HEK293T (cell line): ENCODE data around the gene GALT.

Experiments
- BHLHE40 ChIP-seq: fragments of 450-650 bp; IDR thresholded peaks from 2 replicates; pipeline ENCODE4 v1.6.1; 2016; ENCODE audit warnings: mild to moderate bottlenecking, moderate library complexity, borderline replicate concordance
- CTBP1 ChIP-seq: fragments of 450-650 bp; IDR thresholded peaks from 2 replicates; pipeline ENCODE4 v1.6.1; 2016; ENCODE audit warnings: borderline replicate concordance
- ELF4 ChIP-seq: fragments of 450-650 bp; IDR thresholded peaks from 2 replicates; pipeline ENCODE4 v1.6.1; 2017; ENCODE audit warnings: antibody characterized with exemption
- FOXM1 ChIP-seq: fragments of 450-650 bp; IDR thresholded peaks from 2 replicates; pipeline ENCODE4 v1.6.1; 2017; ENCODE audit warnings: mild to moderate bottlenecking, borderline replicate concordance
- HDGF ChIP-seq: fragments of 450-650 bp; IDR thresholded peaks from 2 replicates; pipeline ENCODE4 v1.6.1; 2017; ENCODE audit warnings: antibody characterized with exemption, borderline replicate concordance
- L3MBTL2 ChIP-seq: fragments of 450-650 bp; conservative IDR thresholded peaks from 2 replicates; pipeline ENCODE4 v1.6.1; 2016; ENCODE audit warnings: mild to moderate bottlenecking
- NFRKB ChIP-seq: fragments of 450-650 bp; IDR thresholded peaks from 2 replicates; pipeline ENCODE4 v1.6.1; 2016; ENCODE audit warnings: mild to moderate bottlenecking, moderate library complexity
- SP1 ChIP-seq: fragments of 450-650 bp; IDR thresholded peaks from 2 replicates; pipeline ENCODE4 v1.6.1; 2017
- SUZ12 ChIP-seq: fragments of 450-650 bp; IDR thresholded peaks from 2 replicates; pipeline ENCODE4 v1.6.1; 2016; ENCODE audit warnings: mild to moderate bottlenecking
- TF ChIP-seq, protein P1 (sequence below): fragments of 450-650 bp; IDR thresholded peaks from 2 replicates; pipeline ENCODE4 v1.6.1; 2016

DNA sequence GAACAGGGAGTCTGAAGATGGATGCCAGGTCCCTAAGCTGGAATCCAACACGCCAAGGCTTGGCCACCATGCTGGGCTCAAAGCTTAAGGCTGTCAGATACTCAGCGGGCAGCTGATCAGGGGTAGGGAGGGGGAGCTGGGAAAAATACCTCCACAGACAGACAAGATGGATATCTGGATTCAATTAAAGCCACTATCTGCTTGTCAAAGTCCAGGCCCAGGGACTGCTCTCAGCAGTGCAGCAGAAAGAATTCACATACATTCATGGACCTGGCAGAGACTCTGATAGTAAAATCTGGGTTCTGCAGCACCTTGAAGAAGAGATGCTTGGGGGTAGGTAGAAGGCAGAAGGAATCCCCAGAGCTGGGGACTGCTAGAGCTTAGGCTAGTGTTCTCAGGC lies 31.3 kb upstream of the GALT start:
- no peak for TF ChIP-seq NFRKB
- TF ChIP-seq HDGF: no peak
- TF ChIP-seq SUZ12: no peak
- TF ChIP-seq ELF4: no peak
- TF ChIP-seq BHLHE40: no peak
- no peak for TF ChIP-seq CTBP1
- no peak for TF ChIP-seq FOXM1
- TF ChIP-seq, protein P1, sequence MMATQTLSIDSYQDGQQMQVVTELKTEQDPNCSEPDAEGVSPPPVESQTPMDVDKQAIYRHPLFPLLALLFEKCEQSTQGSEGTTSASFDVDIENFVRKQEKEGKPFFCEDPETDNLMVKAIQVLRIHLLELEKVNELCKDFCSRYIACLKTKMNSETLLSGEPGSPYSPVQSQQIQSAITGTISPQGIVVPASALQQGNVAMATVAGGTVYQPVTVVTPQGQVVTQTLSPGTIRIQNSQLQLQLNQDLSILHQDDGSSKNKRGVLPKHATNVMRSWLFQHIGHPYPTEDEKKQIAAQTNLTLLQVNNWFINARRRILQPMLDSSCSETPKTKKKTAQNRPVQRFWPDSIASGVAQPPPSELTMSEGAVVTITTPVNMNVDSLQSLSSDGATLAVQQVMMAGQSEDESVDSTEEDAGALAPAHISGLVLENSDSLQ: no peak
- TF ChIP-seq SP1: no peak
- no peak for TF ChIP-seq L3MBTL2
